Midbrain (tissue), 1 donor: Measurements from ENCODE around the gene C2orf68.
A peak's percentile ranks its signal among the peaks of the same experiment; 100 is the strongest.
"Not testable (repeated sequence)": the region's sequence is repeated elsewhere in the genome, so short reads cannot be mapped to it uniquely, and the experiment has no call there.

Experiments used
- DNase-seq: peaks from one replicate; lab custom pipeline; 2025; lab: John Stamatoyannopoulos, UW

The C2orf68 gene

GRCh38 chr2:85579266-85579935, 32.5 kb downstream of the C2orf68 start:
- DNase-seq = no peak

- no peak for DNase-seq
These were observed 33.4 kb downstream of the C2orf68 start for GRCh38 chr2:85578243-85579180.

GRCh38 chr2:85577386-85578242, 34.3 kb downstream of the C2orf68 start, which contains the start of gene VAMP8:
VAMP8 (plus strand) TSS chr2:85577586; CDS start chr2:85577647, 61 bp downstream.
- DNase-seq = no peak

DNA sequence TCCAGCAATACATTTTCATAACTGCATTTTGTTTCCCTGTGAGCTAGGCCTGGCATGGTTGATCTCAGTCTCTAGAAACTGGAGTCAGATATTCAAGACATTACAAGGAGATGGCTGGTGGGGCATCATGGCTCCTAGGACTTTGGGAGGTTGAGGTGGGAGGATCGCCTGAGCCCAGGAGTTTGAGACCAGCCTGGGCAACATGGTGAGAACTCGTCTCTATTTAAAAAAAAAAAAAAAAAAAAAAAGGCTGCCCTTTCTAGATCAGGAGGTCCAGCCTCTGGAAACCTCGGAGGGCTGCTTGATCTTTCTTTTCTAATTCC, 34.8 kb downstream of the C2orf68 start:
- no peak for DNase-seq

- no peak for DNase-seq
These were observed 36.1 kb downstream of the C2orf68 start for GRCh38 chr2:85575739-85576138.

GRCh38 chr2:85566265-85566664, 45.6 kb downstream of the C2orf68 start:
- no peak for DNase-seq

GRCh38 chr2:85564144-85564563, 47.7 kb downstream of the C2orf68 start:
- no peak for DNase-seq

DNA sequence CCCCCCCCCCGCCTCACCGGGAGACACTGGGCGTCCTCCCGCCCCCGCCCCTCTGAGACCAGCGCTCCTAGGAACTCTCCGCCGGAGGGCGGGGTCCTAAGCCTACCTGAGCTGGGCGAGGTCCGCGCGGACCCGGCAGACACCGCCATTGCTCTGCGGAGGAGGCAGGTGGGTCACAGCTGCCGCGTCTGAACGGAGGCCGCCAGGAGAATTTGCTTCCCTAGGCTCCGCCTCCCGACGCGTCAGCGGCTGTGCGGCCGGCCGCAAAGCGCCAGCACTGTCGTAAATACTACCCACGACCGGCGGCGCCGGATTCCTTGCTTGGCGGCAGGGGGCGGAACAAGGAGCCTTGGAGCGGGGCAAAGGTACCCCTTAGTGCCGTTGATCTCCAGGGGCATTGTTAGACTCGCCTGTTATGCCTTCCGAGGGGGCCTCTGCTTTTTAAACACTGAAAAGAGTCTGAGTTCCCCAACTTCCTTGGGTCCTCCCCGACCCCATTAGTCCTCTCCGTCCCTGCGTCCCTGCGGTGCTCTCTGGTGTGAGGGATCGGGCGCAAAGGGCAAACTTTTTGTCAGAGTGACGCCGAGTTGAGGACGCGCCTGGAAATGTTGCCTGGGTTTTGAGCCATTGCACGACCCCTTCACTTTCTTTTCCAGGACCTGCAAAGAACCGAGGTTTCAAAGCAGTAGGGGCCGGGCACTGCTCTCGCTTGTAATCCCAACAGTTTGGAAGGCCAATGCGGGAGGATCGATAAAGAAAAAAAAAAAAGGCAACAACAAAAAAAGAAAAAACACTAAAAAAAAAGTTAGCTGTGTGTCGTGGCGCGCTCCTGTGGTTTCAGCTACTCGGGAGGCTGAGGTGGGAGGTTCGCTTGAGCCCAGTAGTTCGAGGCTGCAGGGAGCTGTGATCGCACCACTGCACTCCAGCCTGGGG, 50.3 kb downstream of the C2orf68 start, which contains the start of gene GGCX:
Gene GGCX, minus strand, starts transcription at position 214 of the 933 bp plus-strand sequence. Its CDS starts 65 bp downstream, at position 149.
- DNase-seq = peak; percentile 94

GRCh38 chr2:85560812-85561279, 51.0 kb downstream of the C2orf68 start:
- DNase-seq = no peak

DNA sequence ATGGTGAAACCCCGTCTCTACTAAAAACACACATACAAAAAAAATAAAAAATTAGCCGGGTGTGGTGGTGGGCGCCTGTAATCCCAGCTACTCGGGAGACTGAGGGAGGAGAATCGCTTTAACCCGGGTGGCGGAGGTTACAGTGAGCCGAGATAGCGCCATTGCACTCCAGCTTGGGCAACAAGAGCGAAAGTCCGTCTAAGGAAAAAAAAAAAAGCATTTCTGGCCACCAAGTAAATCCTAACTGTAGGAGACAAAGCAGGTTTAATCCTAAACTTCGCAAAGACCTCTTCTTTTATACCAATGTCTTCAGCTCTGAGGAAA, 51.5 kb downstream of the C2orf68 start:
- DNase-seq = not testable (repeated sequence)

GRCh38 chr2:85558160-85558559, 53.7 kb downstream of the C2orf68 start:
- DNase-seq = no peak

DNA sequence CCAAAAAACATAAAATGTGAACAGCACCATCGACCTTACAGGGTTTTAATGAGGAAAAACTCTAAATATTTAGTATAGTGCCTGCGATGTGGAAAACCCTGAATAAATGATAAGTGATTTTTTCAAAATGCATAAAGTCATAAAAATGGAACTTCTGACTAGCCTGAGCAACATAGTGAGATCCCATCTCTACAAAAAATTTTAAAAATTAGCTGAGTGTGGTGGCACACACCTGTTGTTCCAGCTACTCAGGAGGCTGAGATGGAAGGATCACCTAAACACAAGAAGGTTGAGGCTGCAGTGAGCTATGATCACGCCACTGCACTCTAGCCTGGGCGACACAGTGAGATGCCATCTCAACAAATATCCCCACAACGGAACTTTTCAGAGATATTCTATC, 54.7 kb downstream of the C2orf68 start:
- DNase-seq = no peak
